Uterus (tissue), 2 donors: ENCODE measurements around the gene VRK1.

Experiments used
- POLR2A ChIP-seq, 2 donors: fragments of 450-650 bp; IDR thresholded peaks; one replicate each; pipeline ENCODE4 v1.6.1; 2016; ENCODE audit warnings: antibody characterized with exemption in 2 of 2, mild to moderate bottlenecking in 1 of 2, moderate library complexity in 1 of 2
- TF ChIP-seq, protein P1 (sequence below), 4 experiments: fragments of 200-600 bp in 2 of 4; fragments of 450-650 bp in 2 of 4; sonication (generic) in 2 of 4; IDR thresholded peaks; one replicate each; pipeline ENCODE4 v1.5.1; 2016 to 2019; ENCODE audit warnings: antibody characterized with exemption in 4 of 4, mild to moderate bottlenecking in 2 of 4, moderate library complexity in 1 of 4

DNA sequence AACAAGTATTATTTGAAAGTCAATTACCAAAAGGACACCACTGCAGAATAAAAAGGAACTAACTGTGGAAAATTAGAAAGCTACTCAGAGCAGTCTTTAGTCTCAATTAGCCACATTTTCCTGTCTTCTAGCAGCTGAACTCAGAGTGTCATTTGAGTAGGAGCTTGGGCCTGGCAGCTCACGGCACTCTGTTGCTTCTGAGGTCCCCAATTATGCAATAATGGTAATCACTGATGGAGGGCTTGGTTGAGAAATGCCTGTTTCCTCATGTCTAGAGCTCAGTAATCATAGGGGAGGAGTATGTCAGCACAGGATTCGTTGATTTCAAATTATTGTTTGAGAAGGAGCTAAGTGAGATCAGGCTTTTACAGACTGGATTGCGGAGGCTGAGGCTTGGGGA, 108.6 kb downstream of the VRK1 start:
- TF ChIP-seq POLR2A (IDR thresholded peaks at IDR 0.05): no peak
- TF ChIP-seq, protein P1, sequence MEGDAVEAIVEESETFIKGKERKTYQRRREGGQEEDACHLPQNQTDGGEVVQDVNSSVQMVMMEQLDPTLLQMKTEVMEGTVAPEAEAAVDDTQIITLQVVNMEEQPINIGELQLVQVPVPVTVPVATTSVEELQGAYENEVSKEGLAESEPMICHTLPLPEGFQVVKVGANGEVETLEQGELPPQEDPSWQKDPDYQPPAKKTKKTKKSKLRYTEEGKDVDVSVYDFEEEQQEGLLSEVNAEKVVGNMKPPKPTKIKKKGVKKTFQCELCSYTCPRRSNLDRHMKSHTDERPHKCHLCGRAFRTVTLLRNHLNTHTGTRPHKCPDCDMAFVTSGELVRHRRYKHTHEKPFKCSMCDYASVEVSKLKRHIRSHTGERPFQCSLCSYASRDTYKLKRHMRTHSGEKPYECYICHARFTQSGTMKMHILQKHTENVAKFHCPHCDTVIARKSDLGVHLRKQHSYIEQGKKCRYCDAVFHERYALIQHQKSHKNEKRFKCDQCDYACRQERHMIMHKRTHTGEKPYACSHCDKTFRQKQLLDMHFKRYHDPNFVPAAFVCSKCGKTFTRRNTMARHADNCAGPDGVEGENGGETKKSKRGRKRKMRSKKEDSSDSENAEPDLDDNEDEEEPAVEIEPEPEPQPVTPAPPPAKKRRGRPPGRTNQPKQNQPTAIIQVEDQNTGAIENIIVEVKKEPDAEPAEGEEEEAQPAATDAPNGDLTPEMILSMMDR (IDR thresholded peaks at IDR 0.05): no peak
